BJ (cell line): ENCODE measurements around the gene UGT1A1. TPM values are rescaled to one million over a fixed set of nuclear protein-coding genes. Genes with fewer than 3 reads are reported as not detected.

Source experiments
- CTCF ChIA-PET: fragments of 350-600 bp; formaldehyde crosslinking; extraction: SDS; loops from one replicate; lab custom pipeline; 2021; ENCODE audit warnings: antibody characterized with exemption, inconsistent platforms; lab: Yijun Ruan, JAX
- POLR2A ChIA-PET: fragments of 300-600 bp; sonication (Branson Sonifier 250); formaldehyde crosslinking; extraction: SDS; loops from one replicate; lab custom pipeline; 2021; ENCODE audit warnings: antibody characterized with exemption; lab: Charles Lee
- DNase-seq: peaks from one replicate; pipeline ENCODE4 v3.0.0-alpha.2; 2011; ENCODE audit warnings: low read depth
- H3K27me3 ChIP-seq: 2 replicates; pipeline ENCODE4 v1.6.0; 2011; ENCODE audit warnings: low read length; ENCODE audit not compliant: control insufficient read depth, insufficient read depth
- H3K36me3 ChIP-seq: 2 replicates; pipeline ENCODE4 v1.5.1; 2011; ENCODE audit warnings: low read length; ENCODE audit not compliant: control insufficient read depth, insufficient read depth
- H3K4me3 ChIP-seq: 2 replicates; pipeline ENCODE4 v1.5.1; 2011; ENCODE audit warnings: low read depth, mild to moderate bottlenecking, control low read depth, low read length
- polyA plus RNA-seq: library from polyadenylated mRNA; depleted of rRNA; stranded (reverse); fragments of >200 nt; gene quantifications from 2 replicates; pipeline ENCODE4 v1.2.3, GENCODE V29; 2011
- TF ChIP-seq, protein P1 (sequence below): IDR thresholded peaks from 2 replicates; pipeline ENCODE4 v1.5.1; 2011; ENCODE audit warnings: low read depth, mild to moderate bottlenecking, control low read depth, inconsistent platforms, low read length, moderate library complexity; ENCODE audit not compliant: insufficient read depth

UGT1A1 gene
- polyA plus RNA-seq, 1 experiment, result not detected

GRCh38 chr2:233792720-233793119 is 32.6 kb downstream of the UGT1A1 start:
- Histone ChIP-seq H3K36me3 (no peaks in the 10 kb centered on the region), H3K4me3 (no peak overlapping the region), H3K27me3 (no peaks in the 10 kb centered on the region)
- DNase-seq, result no peak
- TF ChIP-seq, protein P1, sequence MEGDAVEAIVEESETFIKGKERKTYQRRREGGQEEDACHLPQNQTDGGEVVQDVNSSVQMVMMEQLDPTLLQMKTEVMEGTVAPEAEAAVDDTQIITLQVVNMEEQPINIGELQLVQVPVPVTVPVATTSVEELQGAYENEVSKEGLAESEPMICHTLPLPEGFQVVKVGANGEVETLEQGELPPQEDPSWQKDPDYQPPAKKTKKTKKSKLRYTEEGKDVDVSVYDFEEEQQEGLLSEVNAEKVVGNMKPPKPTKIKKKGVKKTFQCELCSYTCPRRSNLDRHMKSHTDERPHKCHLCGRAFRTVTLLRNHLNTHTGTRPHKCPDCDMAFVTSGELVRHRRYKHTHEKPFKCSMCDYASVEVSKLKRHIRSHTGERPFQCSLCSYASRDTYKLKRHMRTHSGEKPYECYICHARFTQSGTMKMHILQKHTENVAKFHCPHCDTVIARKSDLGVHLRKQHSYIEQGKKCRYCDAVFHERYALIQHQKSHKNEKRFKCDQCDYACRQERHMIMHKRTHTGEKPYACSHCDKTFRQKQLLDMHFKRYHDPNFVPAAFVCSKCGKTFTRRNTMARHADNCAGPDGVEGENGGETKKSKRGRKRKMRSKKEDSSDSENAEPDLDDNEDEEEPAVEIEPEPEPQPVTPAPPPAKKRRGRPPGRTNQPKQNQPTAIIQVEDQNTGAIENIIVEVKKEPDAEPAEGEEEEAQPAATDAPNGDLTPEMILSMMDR, result no peak
- ChIA-PET POLR2A (no interaction called here), CTCF (no interaction called here)

- DNase-seq, result no peak
- Histone ChIP-seq H3K27me3 (no peaks in the 10 kb centered on the region), H3K36me3 (no peaks in the 10 kb centered on the region), H3K4me3 (no peak overlapping the region)
- ChIA-PET POLR2A (no interaction called here), CTCF (no interaction called here)
- TF ChIP-seq, protein P1, result no peak
Observed at GRCh38 chr2:233793465-233794127, 33.5 kb downstream of the UGT1A1 start.

DNA sequence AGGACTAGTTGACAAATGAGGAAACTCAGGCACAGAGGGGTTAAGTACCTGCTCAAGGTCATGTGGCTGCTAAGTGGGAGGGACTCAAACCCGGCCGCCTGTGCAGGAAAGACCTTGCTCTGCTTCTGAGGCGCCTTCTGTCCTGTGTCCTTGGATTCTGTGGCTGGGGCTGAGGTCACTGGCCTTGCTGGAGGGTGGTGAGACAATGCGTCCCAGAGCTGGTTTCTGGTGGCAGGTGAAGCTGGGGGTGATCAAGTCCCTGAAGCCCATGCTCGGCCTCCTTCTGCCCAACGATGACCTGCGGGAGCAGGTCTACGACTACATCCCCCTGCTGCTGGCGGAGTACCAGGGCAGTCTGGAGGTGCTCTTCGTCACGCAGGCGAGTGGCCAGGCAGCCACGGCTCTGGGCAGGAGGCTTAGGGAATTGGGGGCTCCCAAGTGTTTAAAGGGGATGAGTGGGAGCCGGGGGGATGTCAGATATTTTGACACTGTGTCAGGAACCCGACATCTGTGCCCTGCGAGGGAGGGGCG is 34.1 kb downstream of the UGT1A1 start:
- ChIA-PET POLR2A (no interaction called here), CTCF (no interaction called here)
- no peaks in the 10 kb centered on the region for H3K27me3 ChIP-seq
- TF ChIP-seq, protein P1, result no peak
- H3K4me3 ChIP-seq, result no peak overlapping the region
- no peaks in the 10 kb centered on the region for H3K36me3 ChIP-seq
- DNase-seq, result no peak

DNA sequence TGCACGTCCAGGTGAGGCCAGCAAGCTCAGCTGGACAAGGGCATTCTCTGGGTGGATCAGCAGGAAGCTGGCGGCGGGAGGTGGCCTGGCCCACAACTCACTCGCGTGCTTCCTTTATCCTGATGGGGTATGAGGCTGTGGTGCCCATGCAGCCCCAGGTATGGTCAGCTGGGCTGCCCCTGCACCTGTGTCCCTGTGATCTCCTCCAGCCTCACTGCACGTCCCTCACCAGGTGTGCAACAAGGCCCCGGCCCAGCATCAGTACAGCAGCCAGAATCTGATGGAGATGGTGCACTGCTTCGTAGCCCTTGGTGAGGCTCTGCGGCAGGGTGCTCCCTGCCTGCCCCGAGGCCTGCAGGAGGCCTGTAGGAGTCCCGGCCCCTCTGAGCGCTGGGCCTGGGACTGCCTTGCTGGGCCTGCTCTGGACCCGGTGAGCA is 35.7 kb downstream of the UGT1A1 start:
- ChIA-PET CTCF (no interaction called here), POLR2A (no interaction called here)
- TF ChIP-seq, protein P1, result no peak
- DNase-seq, result no peak
- Histone ChIP-seq H3K36me3 (no peaks in the 10 kb centered on the region), H3K27me3 (no peaks in the 10 kb centered on the region), H3K4me3 (no peak overlapping the region)

- Histone ChIP-seq H3K27me3 (no peaks in the 10 kb centered on the region), H3K36me3 (no peaks in the 10 kb centered on the region), H3K4me3 (no peak overlapping the region)
- ChIA-PET POLR2A (no interaction called here), CTCF (no interaction called here)
- DNase-seq, result no peak
- TF ChIP-seq, protein P1, result no peak
Observed at GRCh38 chr2:233796254-233796653, 36.2 kb downstream of the UGT1A1 start.
